ENCODE results near the gene ANO9. TPM values are rescaled to one million over a fixed set of nuclear protein-coding genes. Genes with fewer than 3 reads are reported as not detected.

The ANO9 gene
- total and polyA plus RNA-seq, 2 experiments from 2014 or later = 9.0 to 10.2 TPM

- DNase-seq (ENCODE audit: low spot score) (no peak), ATAC-seq (no peak)
- no peaks in the 10 kb centered on the region for H3K9me2 ChIP-seq (ENCODE audit: insufficient read depth)
- H3K4me3 ChIP-seq = no peak overlapping the region
- H3K4me1 ChIP-seq (ENCODE audit: insufficient read depth) = no peaks in the 10 kb centered on the region
- no peak overlapping the region for H3K27ac ChIP-seq (ENCODE audit: low read depth)
- no peaks in the 10 kb centered on the region for H3K27me3 ChIP-seq (ENCODE audit: insufficient read depth)
- H3K4me2 ChIP-seq = no peak overlapping the region
- Mint-ChIP-seq H3K9me3 (peaks cover 13% of the 10 kb centered on the region), H3K36me3 (ENCODE audit: low read depth) (peaks cover 12% of the 10 kb centered on the region), H3K27ac (no peak overlapping the region), H3K27me3 (ENCODE audit: insufficient read depth, low read depth, poor library complexity) (peaks cover 7% of the 10 kb centered on the region), H3K4me3 (no peak overlapping the region), H3K4me1 (peaks cover 3% of the 10 kb centered on the region; the same call in 1 of the 3 replicates)
- 0 out of 2 replicates have a peak, but pooled peaks cover 2% of the 10 kb centered on the region for H3F3A ChIP-seq (replicated peaks; ENCODE audit: low read depth)
- H3K36me3 ChIP-seq (ENCODE audit: insufficient read depth) = no peaks in the 10 kb centered on the region
- TF ChIP-seq POLR2AphosphoS5 (IDR thresholded peaks at IDR 0.05; ENCODE audit: low read depth) (no peak), CTCF (conservative IDR thresholded peaks at IDR 0.05; ENCODE audit: low read depth in 2 of 2) (no peak)
- H4K20me1 ChIP-seq (replicated peaks; ENCODE audit: insufficient read depth) = no peaks in the 10 kb centered on the region
- no peaks in the 10 kb centered on the region for H3K79me2 ChIP-seq (replicated peaks; ENCODE audit: insufficient read depth)
- H2AFZ ChIP-seq = no peak overlapping the region
Measured at GRCh38 chr11:432501-433100, 9.2 kb downstream of the ANO9 start.

GRCh38 chr11:431921-432320 is 9.9 kb downstream of the ANO9 start:
- H3K4me3 ChIP-seq = no peak overlapping the region
- H3K4me3 Mint-ChIP-seq = no peak overlapping the region
- no peaks in the 10 kb centered on the region for H3K36me3 ChIP-seq (ENCODE audit: insufficient read depth)
- H3K9me2 ChIP-seq (ENCODE audit: insufficient read depth) = no peaks in the 10 kb centered on the region
- no peaks in the 10 kb centered on the region for H4K20me1 ChIP-seq (replicated peaks; ENCODE audit: insufficient read depth)
- H3K4me1 ChIP-seq (ENCODE audit: insufficient read depth) = no peaks in the 10 kb centered on the region
- no peak overlapping the region for H3K27ac ChIP-seq (ENCODE audit: low read depth)
- DNase-seq (ENCODE audit: low spot score) (no peak), ATAC-seq (no peak)
- no peaks in the 10 kb centered on the region for H3K27me3 ChIP-seq (ENCODE audit: insufficient read depth)
- no peak overlapping the region for H2AFZ ChIP-seq
- H3K79me2 ChIP-seq (replicated peaks; ENCODE audit: insufficient read depth) = no peaks in the 10 kb centered on the region
- no peak overlapping the region for H3K27ac Mint-ChIP-seq
- no peak overlapping the region for H3K4me2 ChIP-seq
- H3K36me3 Mint-ChIP-seq (ENCODE audit: low read depth) = peaks cover 7% of the 10 kb centered on the region
- H3K9me3 Mint-ChIP-seq = peaks cover 8% of the 10 kb centered on the region
- peaks cover 7% of the 10 kb centered on the region for H3K27me3 Mint-ChIP-seq (ENCODE audit: insufficient read depth, low read depth, poor library complexity)
- H3F3A ChIP-seq (replicated peaks; ENCODE audit: low read depth) = 0 out of 2 replicates have a peak, but pooled peaks cover 2% of the 10 kb centered on the region
- H3K4me1 Mint-ChIP-seq = peaks cover 3% of the 10 kb centered on the region; the same call in 1 of the 3 replicates
- TF ChIP-seq JUNB (IDR thresholded peaks at IDR 0.05; ENCODE audit: unreplicated experiment) (no peak), EZH2phosphoT487 (IDR thresholded peaks at IDR 0.05; ENCODE audit: unreplicated experiment) (no peak), EZH2 (IDR thresholded peaks at IDR 0.05; ENCODE audit: low read depth, unreplicated experiment) (no peak), STAT1 (IDR thresholded peaks at IDR 0.05; ENCODE audit: unreplicated experiment) (no peak), CTCF (conservative IDR thresholded peaks at IDR 0.05; ENCODE audit: low read depth in 2 of 2) (no peak), ZNF462 (CRISPR knock-in tag; IDR thresholded peaks at IDR 0.05) (no peak)
